Tibial nerve (tissue), 4 donors: ENCODE measurements around the gene IFI27L1. TPM values are rescaled to one million over a fixed set of nuclear protein-coding genes. Genes with fewer than 3 reads are reported as not detected.
A peak's percentile ranks its signal among the peaks of the same experiment; 100 is the strongest.

Experiments used
- DNase-seq, 2 donors: peaks; one replicate each; pipeline ENCODE4 v3.0.0-alpha.2; 2019; ENCODE audit warnings: low spot score in 2 of 2
- H3K27ac ChIP-seq, 4 donors: fragments of 200-600 bp; sonication (generic) in 3 of 4; one replicate each; pipeline ENCODE4 v1.5.1; 2017 to 2019; ENCODE audit warnings: mild to moderate bottlenecking in 1 of 4
- H3K27me3 ChIP-seq, 2 donors: fragments of 200-600 bp; sonication (generic) in 1 of 2; one replicate each; pipeline versions ENCODE4 v1.5.1 to v1.6.0; 2017 to 2019
- H3K36me3 ChIP-seq, 3 donors: fragments of 200-600 bp; sonication (generic); one replicate each; pipeline ENCODE4 v1.5.1; 2018 to 2019
- H3K4me1 ChIP-seq, 4 donors: fragments of 200-600 bp; sonication (generic) in 3 of 4; one replicate each; pipeline ENCODE4 v1.5.1; 2017 to 2019
- H3K4me3 ChIP-seq, 4 donors: fragments of 200-600 bp; sonication (generic) in 3 of 4; one replicate each; pipeline ENCODE4 v1.5.1; 2017 to 2019; ENCODE audit warnings: mild to moderate bottlenecking in 1 of 4, moderate library complexity in 1 of 4
- H3K9me3 ChIP-seq, 4 donors: fragments of 200-600 bp; sonication (generic) in 3 of 4; one replicate each; pipeline ENCODE4 v1.5.1; 2017 to 2019
- EP300 ChIP-seq, 2 donors: sonication (generic); formaldehyde crosslinking; IDR thresholded peaks; one replicate each; pipeline ENCODE4 v1.6.1; 2017; ENCODE audit warnings: antibody characterized with exemption in 2 of 2, mild to moderate bottlenecking in 1 of 2
- POLR2A ChIP-seq, 2 donors: fragments of 450-650 bp; IDR thresholded peaks; one replicate each; pipeline ENCODE4 v1.6.1; 2017; ENCODE audit warnings: antibody characterized with exemption in 2 of 2, mild to moderate bottlenecking in 2 of 2, moderate library complexity in 2 of 2
- WGBS, 2 donors: methylation state at CpG; one replicate each; pipeline ENCODE4 v1.1.5; 2018; 5-methylcytosine and 5-hydroxymethylcytosine counted together
- total RNA-seq, 4 donors: library from RNA; depleted of rRNA; stranded (reverse); fragments of >200 nt; gene quantifications; one replicate each; pipeline ENCODE4 v1.1.0, GENCODE V29; 2016
- TF ChIP-seq, protein P1 (sequence below), 5 experiments: fragments of 200-600 bp in 3 of 5; fragments of 450-650 bp in 2 of 5; sonication (generic) in 3 of 5; IDR thresholded peaks; one replicate each; pipeline ENCODE4 v1.5.1; 2016 to 2019; ENCODE audit warnings: antibody characterized with exemption in 5 of 5, mild to moderate bottlenecking in 3 of 5, moderate library complexity in 2 of 5

The IFI27L1 gene, protein sequence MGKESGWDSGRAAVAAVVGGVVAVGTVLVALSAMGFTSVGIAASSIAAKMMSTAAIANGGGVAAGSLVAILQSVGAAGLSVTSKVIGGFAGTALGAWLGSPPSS
- 10 to 100 TPM in 2 of 4 donors, 1 to 10 TPM in 2; 2.7 to 14.6 (median 7.2) TPM for total RNA-seq

DNA sequence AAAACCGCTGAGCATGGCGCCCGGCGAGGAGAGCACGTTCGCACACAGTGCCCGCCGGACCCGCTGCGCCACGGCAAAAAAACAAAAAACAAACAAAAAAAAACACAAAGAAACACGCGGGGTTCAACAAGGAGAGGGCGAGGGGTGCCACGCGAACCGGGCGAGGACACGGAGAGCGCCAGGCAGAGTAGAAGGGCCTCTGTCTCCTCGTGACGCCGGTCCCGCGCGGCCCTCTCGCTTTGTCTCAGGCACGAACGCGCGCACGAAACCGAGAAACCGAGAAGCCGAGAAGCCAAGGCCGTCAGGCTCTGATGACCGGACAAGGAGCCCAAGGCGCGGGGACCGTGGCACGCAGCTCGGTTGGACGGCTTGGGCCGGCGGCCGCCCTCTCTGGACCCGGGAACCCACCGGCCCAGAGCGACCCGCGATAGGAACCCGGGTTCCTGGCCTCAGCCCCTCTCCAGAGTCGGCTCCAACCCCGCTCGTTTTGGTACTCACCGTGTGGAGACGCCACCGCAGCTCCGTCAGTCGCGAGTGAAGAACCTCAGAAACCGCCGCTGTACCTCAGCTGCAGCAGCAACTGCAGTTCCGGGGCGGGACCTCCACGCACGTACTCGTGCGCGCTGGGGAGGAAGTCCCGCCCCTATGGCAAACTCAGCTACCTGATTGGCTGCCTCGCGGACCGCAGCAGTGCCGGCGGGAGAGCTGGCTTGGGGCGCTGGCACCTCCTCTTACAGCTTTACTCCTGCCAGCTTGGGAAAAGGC is at the start of gene IFI27L1, which contains the start of gene DDX24:
IFI27L1 (plus strand) TSS at position 690 of the 765 bp plus-strand sequence. CDS start 15,628 bp downstream, outside the sequence.
DDX24 (minus strand) TSS at position 582 of the 765 bp plus-strand sequence. CDS start 1,460 bp downstream, outside the sequence.
- H3K27ac ChIP-seq, result peak within 1 kb of the TSS; percentile 76 to 98 (median 93)
- peak; percentile 92 to 94 for DNase-seq
- WGBS, 2 donors, result 1% methylated on average over 41 to 55 of the region's 77 CpGs
- H3K4me3 ChIP-seq, result peak within 1 kb of the TSS; percentile 76 to 98 (median 86)
- H3K36me3 ChIP-seq, result peaks cover 0 to 26% (median 0%) of the 10 kb centered on the region in 3 donors
- TF ChIP-seq EP300 (IDR thresholded peaks at IDR 0.05) (peak; percentile 43 to 98), POLR2A (IDR thresholded peaks at IDR 0.05) (peak; percentile 84 to 97)
- TF ChIP-seq, protein P1, sequence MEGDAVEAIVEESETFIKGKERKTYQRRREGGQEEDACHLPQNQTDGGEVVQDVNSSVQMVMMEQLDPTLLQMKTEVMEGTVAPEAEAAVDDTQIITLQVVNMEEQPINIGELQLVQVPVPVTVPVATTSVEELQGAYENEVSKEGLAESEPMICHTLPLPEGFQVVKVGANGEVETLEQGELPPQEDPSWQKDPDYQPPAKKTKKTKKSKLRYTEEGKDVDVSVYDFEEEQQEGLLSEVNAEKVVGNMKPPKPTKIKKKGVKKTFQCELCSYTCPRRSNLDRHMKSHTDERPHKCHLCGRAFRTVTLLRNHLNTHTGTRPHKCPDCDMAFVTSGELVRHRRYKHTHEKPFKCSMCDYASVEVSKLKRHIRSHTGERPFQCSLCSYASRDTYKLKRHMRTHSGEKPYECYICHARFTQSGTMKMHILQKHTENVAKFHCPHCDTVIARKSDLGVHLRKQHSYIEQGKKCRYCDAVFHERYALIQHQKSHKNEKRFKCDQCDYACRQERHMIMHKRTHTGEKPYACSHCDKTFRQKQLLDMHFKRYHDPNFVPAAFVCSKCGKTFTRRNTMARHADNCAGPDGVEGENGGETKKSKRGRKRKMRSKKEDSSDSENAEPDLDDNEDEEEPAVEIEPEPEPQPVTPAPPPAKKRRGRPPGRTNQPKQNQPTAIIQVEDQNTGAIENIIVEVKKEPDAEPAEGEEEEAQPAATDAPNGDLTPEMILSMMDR (IDR thresholded peaks at IDR 0.05), result peak in 2 of 5 experiments; percentile 27 to 40
- H3K9me3 ChIP-seq, result peaks cover 0 to 4% (median 0%) of the 10 kb centered on the region in 4 donors
- peaks cover 0 to 53% (median 36%) of the 10 kb centered on the region in 4 donors for H3K4me1 ChIP-seq
- H3K27me3 ChIP-seq, result no peaks in the 10 kb centered on the region

DNA sequence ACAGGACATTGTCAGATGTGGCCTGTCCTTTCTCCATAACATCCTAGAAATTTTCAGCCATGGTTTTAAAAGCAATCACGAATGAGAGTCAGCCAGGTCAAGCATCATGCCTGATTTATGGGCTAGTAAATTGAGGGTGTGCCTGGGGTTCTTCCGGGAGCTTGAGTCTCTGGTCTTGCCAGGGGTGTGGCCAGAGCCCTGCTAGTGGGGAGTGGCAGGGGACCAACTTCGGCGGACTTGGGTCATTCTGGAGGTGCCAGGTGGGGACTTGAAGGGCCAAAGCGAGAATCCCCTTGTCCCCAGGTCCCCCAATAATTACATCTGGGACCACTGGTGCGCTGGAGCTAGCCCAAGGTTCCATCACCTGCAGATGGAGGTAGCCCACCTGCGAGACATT is 49.2 kb upstream of the IFI27L1 start:
- H3K9me3 ChIP-seq, result no peaks in the 10 kb centered on the region
- no peaks in the 10 kb centered on the region for H3K36me3 ChIP-seq
- H3K27ac ChIP-seq, result no peak overlapping the region
- H3K4me3 ChIP-seq, result no peak overlapping the region
- TF ChIP-seq, protein P1 (IDR thresholded peaks at IDR 0.05), result no peak
- TF ChIP-seq EP300 (IDR thresholded peaks at IDR 0.05) (no peak), POLR2A (IDR thresholded peaks at IDR 0.05) (no peak)
- no peaks in the 10 kb centered on the region for H3K27me3 ChIP-seq
- WGBS, 2 donors, result 67 to 71% methylated on average over 7 of the region's 7 CpGs
- peaks cover 0 to 7% (median 0%) of the 10 kb centered on the region in 4 donors for H3K4me1 ChIP-seq
- no peak for DNase-seq

DNA sequence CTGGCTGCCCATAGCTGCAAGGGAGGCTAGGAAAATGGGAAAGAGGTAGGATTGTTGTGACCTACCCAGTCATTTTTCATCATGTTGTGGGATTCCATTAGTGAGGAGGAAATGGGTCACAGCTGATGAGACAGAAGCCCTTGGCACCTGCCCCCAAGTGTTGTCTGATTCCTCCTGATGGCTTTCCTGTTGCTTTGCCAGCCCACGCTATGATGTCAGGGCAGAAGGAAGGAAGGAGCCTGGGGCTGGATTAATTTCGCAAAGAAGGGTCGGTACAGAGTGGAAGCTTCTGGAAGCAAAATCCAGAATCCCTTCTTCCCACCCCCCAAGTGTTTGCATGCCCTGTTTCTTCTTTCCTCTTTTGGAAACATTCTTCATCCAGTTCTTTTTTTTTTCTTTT is 46.2 kb upstream of the IFI27L1 start:
- 82 to 87% methylated on average over 3 of the region's 3 CpGs for whole genome bisulfite sequencing, 2 donors
- H3K9me3 ChIP-seq, result no peaks in the 10 kb centered on the region
- H3K4me3 ChIP-seq, result no peak overlapping the region
- no peak for DNase-seq
- TF ChIP-seq POLR2A (IDR thresholded peaks at IDR 0.05) (no peak), EP300 (IDR thresholded peaks at IDR 0.05) (no peak)
- TF ChIP-seq, protein P1 (IDR thresholded peaks at IDR 0.05), result no peak
- peaks cover 0 to 6% (median 0%) of the 10 kb centered on the region in 3 donors for H3K36me3 ChIP-seq
- H3K27me3 ChIP-seq, result no peaks in the 10 kb centered on the region
- H3K4me1 ChIP-seq, result no peaks in the 10 kb centered on the region
- no peak overlapping the region for H3K27ac ChIP-seq

DNA sequence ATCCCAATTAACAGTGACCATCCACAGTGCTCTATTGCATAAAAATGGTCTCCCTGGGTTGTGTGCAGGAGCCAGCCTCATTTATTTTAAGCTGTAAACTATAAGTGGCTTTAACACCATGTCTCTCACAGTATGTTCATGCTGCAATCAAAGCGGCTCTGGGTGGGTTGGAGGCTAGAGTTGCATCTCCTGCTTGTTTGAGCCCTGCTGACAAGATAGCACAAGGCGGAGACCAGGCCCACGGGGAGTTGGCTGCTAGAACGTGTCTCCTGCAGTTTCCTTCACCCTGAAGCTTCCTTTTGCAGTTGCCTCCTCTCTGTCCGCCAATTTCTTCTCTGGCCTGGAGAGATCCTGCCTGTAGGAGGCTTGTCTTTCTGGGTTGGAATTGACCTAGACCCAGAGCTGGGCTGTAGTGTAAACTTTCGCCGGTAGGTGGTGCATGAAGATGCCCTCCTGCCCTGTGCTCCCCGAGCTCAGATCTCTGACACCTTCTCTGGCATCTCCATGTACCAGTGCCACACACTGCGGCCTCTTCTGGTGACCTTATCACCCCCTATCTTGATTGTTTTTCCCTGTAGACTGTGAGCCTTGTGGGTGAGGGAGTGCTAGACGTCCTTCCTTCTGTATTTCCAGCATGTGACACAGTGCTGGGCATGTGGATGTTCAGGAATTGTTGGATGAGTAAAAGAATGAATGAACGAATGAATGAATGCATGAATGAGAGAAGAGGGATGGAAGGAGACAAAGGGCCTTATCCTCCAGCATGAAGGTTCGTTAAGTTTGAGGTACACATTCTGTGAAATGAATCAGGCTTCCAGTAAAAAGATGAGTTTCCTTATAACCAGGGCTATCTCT is 44.6 kb upstream of the IFI27L1 start:
- H3K9me3 ChIP-seq, result no peaks in the 10 kb centered on the region
- peak; percentile 61 to 87 for DNase-seq
- TF ChIP-seq EP300 (IDR thresholded peaks at IDR 0.05), result no peak
- TF ChIP-seq, protein P1 (IDR thresholded peaks at IDR 0.05), result peak; percentile 75 to 86 (median 82)
- H3K27ac ChIP-seq, result no peak overlapping the region
- no peak overlapping the region for H3K4me3 ChIP-seq
- H3K4me1 ChIP-seq, result no peaks in the 10 kb centered on the region
- WGBS, 2 donors, result 34 to 36% methylated on average over 12 of the region's 12 CpGs
- no peaks in the 10 kb centered on the region for H3K27me3 ChIP-seq
- H3K36me3 ChIP-seq, result peaks cover 0 to 6% (median 0%) of the 10 kb centered on the region in 3 donors
